ENCODE measurements around the gene GUCY1A2. TPM values are rescaled to one million over a fixed set of nuclear protein-coding genes. Genes with fewer than 3 reads are reported as not detected.

The GUCY1A2 gene
- total and polyA plus RNA-seq, 12 donors: 1.3 to 26.3 (median 12.0) TPM

DNA sequence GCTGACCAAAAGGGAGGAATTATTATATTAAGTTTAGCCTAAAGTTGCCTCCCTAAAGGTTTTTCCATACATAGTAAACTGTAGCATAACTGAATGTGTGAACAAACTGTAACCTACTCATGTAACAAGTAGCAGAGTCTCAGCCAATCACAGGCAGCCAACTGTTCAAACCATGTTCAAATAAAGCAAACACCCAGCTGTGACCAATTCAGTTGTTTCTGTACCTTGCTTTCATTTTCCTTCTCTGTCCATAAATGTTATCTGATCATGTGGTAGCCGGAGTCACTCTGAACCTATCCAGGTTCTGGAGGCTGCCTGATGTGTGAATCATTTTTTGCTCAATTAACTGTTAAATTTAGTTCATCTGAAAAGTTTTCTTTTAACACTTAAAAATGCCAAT is 373.5 kb downstream of the GUCY1A2 start:
- intact Hi-C loops (cut with DNase I): no loop called here
- H3K27me3 ChIP-seq: no peaks in the 10 kb centered on the region
- WGBS, 4 donors: 76 to 81% (median 80%) methylated on average over 1 of the region's 1 CpG
- no peaks in the 10 kb centered on the region for H3K4me1 ChIP-seq (replicated peaks in 1 of 2)
- H3K4me3 ChIP-seq: no peak overlapping the region
- H3K9me3 ChIP-seq (replicated peaks in 1 of 3): no peaks in the 10 kb centered on the region
- DNase-seq: no peak
- no peak overlapping the region for H3K27ac ChIP-seq
- no peaks in the 10 kb centered on the region for H3K36me3 ChIP-seq (replicated peaks in 1 of 2)
- TF ChIP-seq POLR2A (IDR thresholded peaks at IDR 0.05): no peak
- TF ChIP-seq, protein P1, sequence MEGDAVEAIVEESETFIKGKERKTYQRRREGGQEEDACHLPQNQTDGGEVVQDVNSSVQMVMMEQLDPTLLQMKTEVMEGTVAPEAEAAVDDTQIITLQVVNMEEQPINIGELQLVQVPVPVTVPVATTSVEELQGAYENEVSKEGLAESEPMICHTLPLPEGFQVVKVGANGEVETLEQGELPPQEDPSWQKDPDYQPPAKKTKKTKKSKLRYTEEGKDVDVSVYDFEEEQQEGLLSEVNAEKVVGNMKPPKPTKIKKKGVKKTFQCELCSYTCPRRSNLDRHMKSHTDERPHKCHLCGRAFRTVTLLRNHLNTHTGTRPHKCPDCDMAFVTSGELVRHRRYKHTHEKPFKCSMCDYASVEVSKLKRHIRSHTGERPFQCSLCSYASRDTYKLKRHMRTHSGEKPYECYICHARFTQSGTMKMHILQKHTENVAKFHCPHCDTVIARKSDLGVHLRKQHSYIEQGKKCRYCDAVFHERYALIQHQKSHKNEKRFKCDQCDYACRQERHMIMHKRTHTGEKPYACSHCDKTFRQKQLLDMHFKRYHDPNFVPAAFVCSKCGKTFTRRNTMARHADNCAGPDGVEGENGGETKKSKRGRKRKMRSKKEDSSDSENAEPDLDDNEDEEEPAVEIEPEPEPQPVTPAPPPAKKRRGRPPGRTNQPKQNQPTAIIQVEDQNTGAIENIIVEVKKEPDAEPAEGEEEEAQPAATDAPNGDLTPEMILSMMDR (IDR thresholded peaks at IDR 0.05): no peak

DNA sequence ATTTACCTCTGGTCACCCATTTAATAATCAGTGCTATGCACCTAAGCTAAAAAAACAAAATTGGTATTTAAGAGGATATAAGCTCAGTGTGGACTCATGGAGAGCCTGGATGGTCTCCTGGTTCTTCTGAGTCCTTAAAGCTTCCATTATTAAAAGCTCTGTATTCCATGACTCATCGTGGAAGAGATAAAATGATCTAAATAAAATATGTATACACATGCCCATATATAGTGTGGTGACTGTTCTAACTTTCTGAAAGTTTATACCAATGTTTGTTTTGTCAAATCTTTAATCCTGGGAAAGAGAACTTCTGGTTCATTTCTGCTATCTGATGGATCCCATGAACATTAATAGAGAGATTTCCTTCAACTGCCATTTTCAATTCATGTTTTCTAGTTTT is 375.9 kb downstream of the GUCY1A2 start:
- Histone ChIP-seq H3K27me3 (no peaks in the 10 kb centered on the region), H3K4me1 (replicated peaks in 1 of 2) (no peaks in the 10 kb centered on the region), H3K36me3 (replicated peaks in 1 of 2) (no peaks in the 10 kb centered on the region), H3K9me3 (replicated peaks in 1 of 3) (no peaks in the 10 kb centered on the region), H3K4me3 (no peak overlapping the region), H3K27ac (no peak overlapping the region)
- 75 to 93% (median 82%) methylated on average over 1 of the region's 1 CpG for WGBS, 4 donors
- no peak for TF ChIP-seq POLR2A (IDR thresholded peaks at IDR 0.05)
- TF ChIP-seq, protein P1 (IDR thresholded peaks at IDR 0.05): no peak
- DNase-seq: no peak
- intact Hi-C loops (cut with DNase I): no loop called here

DNA sequence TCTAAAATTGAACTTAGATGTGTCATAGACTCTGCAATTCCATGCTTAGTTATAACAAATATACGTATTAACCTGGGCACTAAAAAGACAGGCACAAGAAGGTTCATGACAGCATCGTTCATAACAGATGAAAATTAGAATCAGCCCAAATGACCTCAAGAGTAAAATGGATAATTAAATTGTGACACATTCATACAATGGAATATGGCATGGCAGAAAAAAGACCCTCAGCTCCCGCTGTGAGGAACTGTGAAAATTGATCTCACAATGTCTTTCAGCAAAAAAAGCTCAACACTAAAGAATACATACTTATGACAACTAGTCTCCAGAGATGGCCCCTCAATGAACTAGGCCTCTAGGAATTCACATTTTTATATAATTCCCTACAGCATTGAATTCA is 386.0 kb downstream of the GUCY1A2 start:
- TF ChIP-seq, protein P1 (IDR thresholded peaks at IDR 0.05): no peak
- TF ChIP-seq POLR2A (IDR thresholded peaks at IDR 0.05): no peak
- intact Hi-C loops (cut with DNase I): no loop called here

DNA sequence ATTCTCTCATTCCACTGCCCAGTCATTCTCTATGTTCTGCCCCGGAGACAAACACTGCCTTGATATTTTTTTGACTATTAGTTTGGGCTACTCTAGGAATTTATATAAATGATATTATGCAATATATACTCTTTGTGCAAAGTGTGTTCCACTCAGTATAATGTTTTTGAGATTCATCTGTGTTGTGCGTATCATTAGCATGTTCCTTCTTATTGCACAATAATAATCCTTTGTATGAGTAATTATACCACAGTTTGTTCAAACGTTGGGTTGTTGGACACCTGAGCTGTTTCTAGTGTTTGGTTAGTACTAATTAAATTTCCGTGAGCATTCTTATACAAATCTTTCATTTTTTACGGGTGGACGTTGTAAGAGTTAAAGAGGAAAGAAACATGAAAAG is 390.6 kb downstream of the GUCY1A2 start:
- Histone ChIP-seq H3K27ac (no peak overlapping the region), H3K9me3 (replicated peaks in 1 of 3) (no peaks in the 10 kb centered on the region), H3K27me3 (no peaks in the 10 kb centered on the region), H3K36me3 (replicated peaks in 1 of 2) (no peaks in the 10 kb centered on the region), H3K4me3 (no peak overlapping the region), H3K4me1 (replicated peaks in 1 of 2) (no peaks in the 10 kb centered on the region)
- 82 to 92% (median 85%) methylated on average over 6 of the region's 6 CpGs for WGBS, 4 donors
- intact Hi-C loops (cut with DNase I): no loop called here
- no peak for DNase-seq
- no peak for TF ChIP-seq POLR2A (IDR thresholded peaks at IDR 0.05)
- TF ChIP-seq, protein P1 (IDR thresholded peaks at IDR 0.05): no peak

More for the DNA sequence above, 386.0 kb downstream of the GUCY1A2 start:
- Histone ChIP-seq H3K36me3 (replicated peaks in 1 of 2) (no peaks in the 10 kb centered on the region), H3K27ac (no peak overlapping the region), H3K27me3 (no peaks in the 10 kb centered on the region), H3K9me3 (replicated peaks in 1 of 3) (no peaks in the 10 kb centered on the region), H3K4me1 (replicated peaks in 1 of 2) (no peaks in the 10 kb centered on the region), H3K4me3 (no peak overlapping the region)
- 90 to 94% (median 93%) methylated on average over 3 of the region's 3 CpGs for WGBS, 4 donors
- no peak for DNase-seq
